ENCODE results near the gene GTPBP3.

DNA sequence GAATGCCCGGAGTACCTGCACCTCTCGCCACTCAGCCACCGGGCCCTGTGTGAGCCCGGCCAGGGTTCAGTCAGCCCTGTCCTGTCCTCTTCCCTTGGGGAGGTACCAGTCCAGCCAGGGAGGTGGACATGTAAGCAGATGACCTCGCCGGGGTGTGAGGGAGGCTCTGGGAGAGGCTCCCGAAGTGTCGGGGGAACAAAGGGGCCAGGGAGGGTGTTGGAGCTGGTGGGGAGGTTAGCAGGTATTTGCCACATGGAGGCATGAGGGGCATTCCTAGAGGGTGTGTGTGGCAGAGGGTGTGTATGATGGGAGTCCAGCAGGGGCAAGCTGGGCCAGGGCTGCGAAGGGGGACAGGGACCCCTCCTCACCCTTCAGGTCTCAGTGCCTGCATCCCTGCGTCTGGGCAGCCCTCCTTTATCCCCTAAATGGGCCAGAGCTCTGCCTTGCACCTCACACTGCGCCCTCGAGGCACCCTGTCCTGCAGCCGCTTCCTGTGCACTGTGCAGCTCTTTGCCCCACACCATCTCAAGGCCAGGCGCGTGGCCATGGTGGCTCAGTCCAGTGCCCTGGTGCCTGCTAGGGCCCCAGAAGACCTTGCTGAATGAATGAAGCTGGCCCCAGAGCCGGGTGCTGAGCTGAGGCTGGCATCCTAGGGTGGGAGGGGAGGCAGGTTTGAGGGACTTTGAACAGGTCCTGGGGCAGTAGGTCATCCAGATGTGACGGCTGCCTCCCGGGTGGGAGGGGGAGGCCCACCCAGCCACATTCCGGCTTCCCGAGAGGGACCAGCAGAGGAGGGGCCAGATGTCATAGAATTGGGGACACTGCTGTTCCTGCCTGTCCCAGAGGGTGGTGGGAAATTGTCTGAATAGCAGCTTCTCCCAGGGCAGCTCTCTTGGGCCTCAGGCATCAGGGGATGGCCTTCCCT is 24.9 kb upstream of the GTPBP3 start:
- no peak for TF ChIP-seq POLR2A (IDR thresholded peaks at IDR 0.05; ENCODE audit: borderline replicate concordance, extremely low read depth, insufficient read depth, insufficient read length)
- TF ChIP-seq, protein P1, sequence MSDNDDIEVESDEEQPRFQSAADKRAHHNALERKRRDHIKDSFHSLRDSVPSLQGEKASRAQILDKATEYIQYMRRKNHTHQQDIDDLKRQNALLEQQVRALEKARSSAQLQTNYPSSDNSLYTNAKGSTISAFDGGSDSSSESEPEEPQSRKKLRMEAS (IDR thresholded peaks at IDR 0.05): no peak
- TF ChIP-seq CTCF (IDR thresholded peaks at IDR 0.05 in 2 of 3, conservative IDR thresholded peaks at IDR 0.05 in 1 of 3; ENCODE audit: borderline replicate concordance in 1 of 3, insufficient read depth in 1 of 3, low read depth in 2 of 3, low read length in 2 of 3): no peak
- TF ChIP-seq TCF7L2 (IDR thresholded peaks at IDR 0.05; ENCODE audit: borderline replicate concordance, extremely low read depth, insufficient read depth, insufficient read length): no peak
- no peak for TF ChIP-seq ZFX (IDR thresholded peaks at IDR 0.05)
- no peak for TF ChIP-seq EZH2 (IDR thresholded peaks at IDR 0.05)
